Prostate gland (tissue), 2 donors: ENCODE results near the gene MMP25.

ENCODE experiments used
- POLR2A ChIP-seq: fragments of 450-650 bp; IDR thresholded peaks from one replicate; pipeline ENCODE4 v1.6.1; 2016; ENCODE audit warnings: antibody characterized with exemption, mild to moderate bottlenecking
- TF ChIP-seq, protein P1 (sequence below), 4 experiments: fragments of 200-600 bp in 2 of 4; fragments of 450-650 bp in 2 of 4; sonication (generic) in 2 of 4; IDR thresholded peaks; 1 replicate in 3 of 4; 2 replicates in 1 of 4; pipeline ENCODE4 v1.5.1; 2016 to 2019; ENCODE audit warnings: antibody characterized with exemption in 4 of 4, mild to moderate bottlenecking in 2 of 4, moderate library complexity in 2 of 4

DNA sequence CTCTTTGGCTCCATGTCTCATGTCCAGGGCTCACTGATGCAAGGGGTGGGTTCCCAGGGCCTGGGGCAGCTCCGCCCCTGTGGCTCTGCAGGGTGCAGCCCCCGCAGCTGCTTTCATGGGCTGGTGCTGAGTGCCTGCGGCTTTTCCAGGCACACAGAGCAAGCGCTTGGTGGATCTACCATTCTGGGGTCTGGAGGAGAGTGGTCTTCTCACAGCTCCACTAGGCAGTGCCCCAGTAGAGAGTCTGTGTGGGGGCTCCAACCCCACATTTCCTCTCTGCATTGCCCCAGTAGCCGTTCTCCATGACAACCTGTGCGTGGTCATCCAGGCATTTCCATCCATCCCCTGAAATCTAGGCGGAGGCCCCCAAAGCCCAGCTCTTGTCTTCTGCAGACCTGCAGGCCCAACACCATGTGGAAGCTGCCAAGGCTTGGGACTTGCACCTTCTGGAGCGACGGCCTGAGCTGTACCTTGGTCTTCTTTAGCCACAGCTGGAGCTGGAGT lies 24.3 kb downstream of the MMP25 start:
- TF ChIP-seq, protein P1, sequence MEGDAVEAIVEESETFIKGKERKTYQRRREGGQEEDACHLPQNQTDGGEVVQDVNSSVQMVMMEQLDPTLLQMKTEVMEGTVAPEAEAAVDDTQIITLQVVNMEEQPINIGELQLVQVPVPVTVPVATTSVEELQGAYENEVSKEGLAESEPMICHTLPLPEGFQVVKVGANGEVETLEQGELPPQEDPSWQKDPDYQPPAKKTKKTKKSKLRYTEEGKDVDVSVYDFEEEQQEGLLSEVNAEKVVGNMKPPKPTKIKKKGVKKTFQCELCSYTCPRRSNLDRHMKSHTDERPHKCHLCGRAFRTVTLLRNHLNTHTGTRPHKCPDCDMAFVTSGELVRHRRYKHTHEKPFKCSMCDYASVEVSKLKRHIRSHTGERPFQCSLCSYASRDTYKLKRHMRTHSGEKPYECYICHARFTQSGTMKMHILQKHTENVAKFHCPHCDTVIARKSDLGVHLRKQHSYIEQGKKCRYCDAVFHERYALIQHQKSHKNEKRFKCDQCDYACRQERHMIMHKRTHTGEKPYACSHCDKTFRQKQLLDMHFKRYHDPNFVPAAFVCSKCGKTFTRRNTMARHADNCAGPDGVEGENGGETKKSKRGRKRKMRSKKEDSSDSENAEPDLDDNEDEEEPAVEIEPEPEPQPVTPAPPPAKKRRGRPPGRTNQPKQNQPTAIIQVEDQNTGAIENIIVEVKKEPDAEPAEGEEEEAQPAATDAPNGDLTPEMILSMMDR (IDR thresholded peaks at IDR 0.05): no peak
- TF ChIP-seq POLR2A: no peak
